Measurements from ENCODE around the gene SH3TC1.

The SH3TC1 gene

DNA sequence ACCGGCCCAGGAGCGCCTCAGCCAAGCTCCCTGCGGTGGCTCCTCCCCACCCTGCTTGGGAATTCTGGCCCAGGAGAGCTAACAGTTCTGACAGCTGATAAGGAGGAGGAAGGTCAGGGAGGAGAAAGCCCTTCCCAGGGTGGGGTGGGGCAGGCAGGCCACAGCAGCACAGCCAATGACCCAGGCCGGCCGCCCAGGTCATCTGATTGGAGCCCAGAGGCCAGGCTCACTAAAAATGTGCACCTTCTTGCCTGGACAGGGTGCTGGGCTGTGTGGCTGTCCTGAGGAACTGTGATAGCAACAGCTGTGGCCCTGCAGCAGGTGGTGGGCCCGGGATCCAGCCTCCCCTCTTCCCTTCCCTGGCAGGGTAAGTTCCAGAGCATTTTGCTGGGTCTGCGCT, 17.2 kb upstream of the SH3TC1 start:
- no peak for DNase-seq

GRCh38 chr4:8182294-8182693, 16.8 kb upstream of the SH3TC1 start:
- no peak for DNase-seq

DNA sequence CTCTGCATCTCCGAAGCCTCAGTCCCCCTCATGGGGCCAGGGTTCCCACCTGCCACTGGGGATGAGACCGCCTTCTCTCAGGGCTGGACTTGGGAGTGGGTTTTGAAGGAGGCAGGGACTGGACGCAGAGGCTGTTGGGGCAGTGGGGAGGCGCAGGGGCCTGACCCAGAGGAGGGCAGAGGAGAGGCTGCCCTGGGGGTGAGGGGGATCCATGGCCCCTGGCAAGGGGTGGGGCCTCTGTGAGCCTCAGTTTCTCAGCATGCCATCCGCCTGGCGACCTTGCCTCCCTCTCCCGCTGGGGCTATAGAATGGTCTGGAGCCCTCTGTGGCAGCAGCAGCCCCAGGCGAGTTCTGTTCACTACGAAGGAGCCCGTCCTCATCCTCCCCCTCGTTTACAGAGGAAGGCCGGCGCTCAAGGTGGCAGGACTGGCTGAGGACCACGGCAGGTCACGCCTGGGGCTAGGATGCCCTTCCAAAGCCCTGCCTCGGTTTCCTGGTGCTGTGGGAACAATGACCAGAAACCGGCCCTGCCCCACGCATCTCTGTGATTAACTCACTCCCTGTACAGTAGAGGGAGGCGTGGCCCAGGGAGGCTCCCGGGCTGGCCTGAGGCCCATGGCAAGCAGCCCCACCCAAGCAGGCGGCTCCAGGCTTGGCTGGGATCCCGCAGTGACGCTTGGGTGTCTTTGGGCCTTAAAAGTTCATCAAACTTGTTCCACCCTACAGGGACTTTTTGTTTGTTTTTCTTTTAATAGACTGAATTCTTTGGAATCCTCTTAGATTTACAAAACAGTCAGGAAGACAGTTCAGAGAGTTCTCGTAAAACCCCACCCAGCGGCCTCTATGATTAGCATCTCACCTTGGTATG, 16.0 kb upstream of the SH3TC1 start:
- peak; percentile 41 for DNase-seq

DNA sequence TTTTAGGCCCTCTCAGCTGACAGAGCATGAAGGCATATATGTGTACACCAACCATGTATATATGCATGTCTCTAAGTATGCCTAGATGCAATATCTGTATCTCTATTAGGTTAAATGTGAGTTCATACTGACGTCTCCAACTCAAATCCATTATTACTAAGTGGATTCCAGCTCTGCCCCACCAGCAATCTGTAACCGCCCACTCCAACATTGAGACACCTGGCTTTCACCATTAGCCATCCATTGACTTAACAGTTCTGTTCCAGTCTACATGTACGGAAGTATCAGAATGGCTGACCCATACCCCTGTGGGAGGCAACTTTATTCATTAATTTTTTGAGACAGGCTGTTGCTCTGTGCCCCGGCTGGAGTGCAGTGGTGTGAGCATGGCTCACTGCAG, 15.0 kb upstream of the SH3TC1 start:
- no peak for DNase-seq

GRCh38 chr4:8185295-8185694, 13.8 kb upstream of the SH3TC1 start:
- DNase-seq = peak; percentile 95

DNA sequence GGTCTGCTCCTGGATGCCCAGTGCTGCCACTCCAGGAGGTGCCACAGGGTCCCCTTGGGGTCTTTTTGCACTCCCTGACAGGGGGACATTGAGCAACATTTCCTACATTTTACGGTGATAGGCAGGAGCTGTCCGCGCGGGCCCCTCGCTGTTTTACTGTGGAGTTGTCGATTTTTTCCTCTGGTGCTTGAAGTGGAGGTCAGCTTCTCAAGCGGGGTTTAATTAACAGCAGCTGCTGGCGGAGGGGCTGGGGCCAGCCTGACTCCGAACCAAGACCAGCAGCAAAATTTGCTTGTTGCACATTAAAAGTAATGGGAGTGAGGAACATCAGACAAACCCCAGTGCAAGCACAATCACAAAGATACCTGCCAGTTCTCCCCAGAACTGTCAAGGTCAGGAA, 13.2 kb upstream of the SH3TC1 start:
- DNase-seq = peak; percentile 37

- DNase-seq = no peak
Observed at GRCh38 chr4:8188085-8188484, 11.0 kb upstream of the SH3TC1 start.

DNA sequence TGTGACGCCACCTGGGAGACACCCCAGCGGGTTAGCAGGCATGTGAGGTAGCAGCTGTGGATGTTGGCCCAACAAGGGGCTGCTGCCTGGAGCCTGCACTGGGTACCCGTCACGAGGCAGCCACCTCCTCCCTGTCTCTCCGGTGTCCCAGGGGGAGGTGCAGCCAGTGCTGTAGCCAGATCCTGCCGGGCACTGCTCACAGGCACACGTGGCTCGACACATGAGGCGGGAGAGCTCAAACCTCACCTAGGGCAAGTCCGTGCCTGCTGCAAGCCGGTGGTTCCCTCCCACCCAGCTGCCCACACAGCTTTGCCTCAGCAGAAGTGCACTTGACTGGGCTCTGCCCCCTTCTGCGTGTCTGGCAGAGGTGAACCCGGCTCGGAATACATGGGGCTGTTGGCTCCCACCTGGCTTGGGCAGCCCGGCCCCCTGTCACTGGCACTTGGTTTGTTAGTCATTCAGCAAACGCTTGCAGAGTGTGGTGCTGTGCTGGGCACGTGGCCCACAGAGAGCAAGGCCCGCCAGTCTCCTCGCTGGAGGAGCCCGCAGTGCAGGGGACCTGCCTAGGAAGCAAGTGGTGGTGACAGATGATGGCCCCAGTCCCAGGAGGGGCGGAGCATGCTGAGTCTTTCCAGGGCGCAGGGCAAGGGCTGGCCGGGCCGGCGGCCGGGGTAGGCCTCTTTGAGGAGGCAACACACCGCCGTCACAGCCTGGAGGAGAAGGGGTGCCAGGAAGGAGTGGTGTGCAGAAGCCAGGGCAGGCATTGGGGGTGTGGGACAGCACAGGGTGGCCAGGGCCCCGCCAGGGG, 10.1 kb upstream of the SH3TC1 start:
- DNase-seq = no peak

DNA sequence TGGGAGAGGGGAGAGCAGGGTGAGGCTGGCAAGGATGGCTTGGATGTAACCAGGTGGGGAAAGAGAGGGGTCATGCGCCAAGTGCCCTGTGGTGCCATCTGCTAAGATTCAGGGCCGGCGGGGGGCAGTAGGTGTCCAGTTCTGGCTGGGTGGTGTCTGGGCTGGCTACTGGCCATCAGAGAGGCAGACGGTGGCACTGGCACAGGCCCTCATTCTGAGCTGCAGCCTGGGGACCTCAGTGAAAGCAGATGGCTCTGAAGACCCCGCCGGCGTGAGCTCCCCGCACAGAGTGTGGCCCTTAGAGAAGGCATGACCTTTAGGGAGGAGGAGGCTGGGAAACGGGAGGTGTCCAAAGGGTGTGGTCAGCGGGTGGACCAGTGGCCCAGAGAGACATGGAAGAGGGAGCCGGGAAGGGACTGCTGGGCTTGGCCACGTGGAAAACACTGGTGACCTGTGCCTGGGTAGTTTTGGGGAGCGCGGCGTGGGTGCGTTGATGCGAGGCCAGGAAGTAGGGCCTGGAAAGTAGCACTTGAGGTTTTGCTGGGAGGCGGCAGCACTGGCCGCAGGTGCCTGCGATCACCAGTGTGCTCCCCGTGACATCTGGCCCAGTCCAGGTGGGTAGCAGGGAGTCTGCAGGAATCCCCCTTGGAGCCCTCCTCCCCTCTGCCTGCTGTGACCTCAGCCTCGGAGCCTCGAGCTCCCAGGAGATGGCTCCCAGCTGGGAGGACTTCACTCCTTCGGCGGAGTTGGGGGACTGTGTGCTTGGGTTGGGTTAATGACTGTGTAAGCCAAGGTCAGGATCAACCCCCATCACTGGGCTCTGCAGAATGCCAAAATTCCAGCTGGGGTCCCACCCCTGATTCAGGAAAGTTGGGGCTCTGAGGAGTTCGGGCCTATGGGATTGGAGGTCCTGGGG, 9.3 kb upstream of the SH3TC1 start:
- DNase-seq = no peak

DNA sequence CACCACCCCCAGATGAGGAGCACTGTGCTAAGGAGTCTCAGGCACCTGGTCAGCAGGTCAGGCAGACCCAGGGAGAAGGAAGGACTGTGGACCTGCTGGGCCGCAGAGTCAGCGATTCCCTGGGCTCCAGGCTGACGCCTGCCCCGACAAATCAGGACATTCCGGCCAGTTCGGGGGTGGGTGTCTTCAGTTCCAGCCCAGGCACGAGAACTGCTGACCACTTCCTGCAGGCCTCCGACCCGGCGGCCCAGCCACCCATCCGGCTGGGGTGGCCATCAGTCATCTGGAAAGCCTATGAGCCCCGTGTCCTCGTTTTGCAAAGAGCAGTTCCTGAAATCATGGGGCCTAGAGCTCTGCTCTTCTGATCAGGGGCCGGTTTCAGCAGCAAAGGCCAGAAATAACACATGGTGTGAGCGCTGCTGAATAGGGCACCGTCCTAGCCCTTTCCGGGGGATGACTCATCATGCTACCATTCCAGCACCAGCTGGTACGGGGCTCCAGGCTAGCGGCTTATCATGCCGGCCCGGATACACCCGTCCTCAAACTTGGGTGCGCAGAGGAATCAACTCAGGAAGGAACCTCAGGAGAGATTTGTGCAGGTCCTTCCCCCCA, 7.8 kb upstream of the SH3TC1 start:
- no peak for DNase-seq

- DNase-seq = peak; percentile 42
Observed at GRCh38 chr4:8192748-8193738, 6.0 kb upstream of the SH3TC1 start.

DNA sequence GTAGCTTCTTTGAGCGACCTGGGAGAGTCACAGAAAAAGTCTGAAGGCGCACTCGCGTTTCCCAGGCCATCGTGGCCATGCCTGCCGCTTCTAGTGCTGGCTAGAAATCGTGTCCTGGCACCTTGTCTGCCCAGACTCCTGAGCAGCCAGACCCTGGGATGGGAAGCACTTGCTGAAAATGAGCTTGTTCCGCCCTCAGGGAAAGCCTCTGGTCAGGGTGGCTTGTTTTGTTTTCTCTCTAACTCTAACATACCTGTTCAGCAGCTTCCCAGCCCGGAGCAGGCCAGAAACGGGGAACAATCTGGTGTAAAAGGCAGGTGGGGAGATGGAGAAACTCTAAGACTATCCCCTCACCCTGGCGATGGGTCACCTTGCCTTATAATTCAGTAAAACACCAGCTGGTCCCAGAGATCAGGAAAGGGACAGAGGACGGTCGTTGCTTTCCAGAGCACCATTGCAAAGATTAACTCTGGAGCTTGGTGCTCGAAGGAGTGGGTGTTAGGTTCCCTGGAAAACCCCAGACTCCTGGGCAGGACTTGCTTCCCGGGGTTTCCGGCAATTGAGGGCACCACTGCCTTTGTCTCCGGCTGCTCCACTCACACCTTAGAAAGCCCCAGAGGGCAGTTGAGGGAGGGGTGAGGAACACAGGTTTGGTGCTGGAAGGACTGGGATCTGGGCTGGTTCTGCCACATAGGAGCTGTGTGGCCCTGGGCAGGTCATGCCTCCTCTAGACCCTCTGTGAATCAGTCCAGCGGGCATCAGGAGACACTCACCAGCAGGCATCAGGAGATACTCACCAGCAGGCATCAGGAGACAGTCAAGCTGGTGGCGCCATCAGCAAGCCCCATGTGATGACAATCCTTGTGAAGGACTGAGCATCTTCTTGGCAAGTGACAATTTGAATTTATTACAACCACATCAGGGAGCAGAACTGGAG, 4.5 kb upstream of the SH3TC1 start:
- DNase-seq = no peak

DNA sequence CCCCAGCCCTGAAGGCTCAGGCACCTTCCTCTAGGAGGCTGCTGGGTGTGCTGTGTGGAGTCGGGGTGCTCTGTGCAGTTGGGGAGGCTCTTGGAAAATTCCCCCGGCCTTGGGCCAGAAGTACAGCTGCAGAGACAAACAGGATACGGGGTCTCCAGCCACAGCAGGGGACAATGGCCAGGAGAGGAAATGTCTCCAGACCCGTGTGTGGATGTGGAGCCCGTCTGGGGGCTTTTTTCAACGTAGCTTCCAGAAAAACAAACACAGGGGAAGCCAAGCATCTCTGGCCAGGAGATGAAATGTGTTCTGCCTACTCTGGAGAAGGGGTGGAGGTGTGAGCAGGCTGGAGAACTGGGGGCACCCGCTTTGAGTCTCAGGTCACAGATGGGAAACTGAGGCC, 3.7 kb upstream of the SH3TC1 start:
- DNase-seq = no peak

- no peak for DNase-seq
Observed at GRCh38 chr4:8195841-8196458, 3.1 kb upstream of the SH3TC1 start.

GRCh38 chr4:8197521-8197920, 1.6 kb upstream of the SH3TC1 start:
- DNase-seq = no peak

DNA sequence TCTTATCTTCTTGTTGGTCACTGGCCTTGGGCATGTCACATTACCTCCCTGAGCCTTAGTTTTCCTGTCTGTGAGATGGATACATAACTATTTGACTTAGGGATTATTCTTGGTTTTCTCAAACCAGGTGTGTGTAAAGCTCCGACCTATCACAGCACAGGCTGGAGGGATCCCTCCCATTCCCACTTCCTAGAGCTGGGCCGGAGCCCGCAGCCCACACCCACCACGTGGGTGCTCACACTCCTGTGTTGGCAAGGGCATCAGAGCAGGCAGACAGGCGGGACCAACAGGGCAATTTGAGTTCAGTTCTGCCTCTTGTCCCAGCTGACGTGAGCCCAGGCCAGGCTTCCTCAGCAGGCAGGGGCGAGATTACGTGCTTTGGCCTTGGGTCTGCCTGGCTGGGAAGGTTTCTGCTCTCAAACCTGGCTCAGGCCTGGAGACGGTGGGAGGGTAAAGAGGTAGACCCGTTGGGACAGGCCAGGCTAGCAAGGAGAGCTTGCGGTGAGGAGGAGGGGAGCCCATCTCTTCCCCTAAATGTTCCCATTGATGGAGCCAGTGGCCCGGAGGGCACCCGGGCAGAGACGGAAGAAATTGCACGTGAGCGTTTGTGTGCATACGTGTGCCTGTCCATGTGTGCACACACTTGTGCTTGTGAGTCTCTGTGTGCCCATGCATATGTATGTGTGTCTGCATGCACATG, 734 bp upstream of the SH3TC1 start:
- no peak for DNase-seq

DNA sequence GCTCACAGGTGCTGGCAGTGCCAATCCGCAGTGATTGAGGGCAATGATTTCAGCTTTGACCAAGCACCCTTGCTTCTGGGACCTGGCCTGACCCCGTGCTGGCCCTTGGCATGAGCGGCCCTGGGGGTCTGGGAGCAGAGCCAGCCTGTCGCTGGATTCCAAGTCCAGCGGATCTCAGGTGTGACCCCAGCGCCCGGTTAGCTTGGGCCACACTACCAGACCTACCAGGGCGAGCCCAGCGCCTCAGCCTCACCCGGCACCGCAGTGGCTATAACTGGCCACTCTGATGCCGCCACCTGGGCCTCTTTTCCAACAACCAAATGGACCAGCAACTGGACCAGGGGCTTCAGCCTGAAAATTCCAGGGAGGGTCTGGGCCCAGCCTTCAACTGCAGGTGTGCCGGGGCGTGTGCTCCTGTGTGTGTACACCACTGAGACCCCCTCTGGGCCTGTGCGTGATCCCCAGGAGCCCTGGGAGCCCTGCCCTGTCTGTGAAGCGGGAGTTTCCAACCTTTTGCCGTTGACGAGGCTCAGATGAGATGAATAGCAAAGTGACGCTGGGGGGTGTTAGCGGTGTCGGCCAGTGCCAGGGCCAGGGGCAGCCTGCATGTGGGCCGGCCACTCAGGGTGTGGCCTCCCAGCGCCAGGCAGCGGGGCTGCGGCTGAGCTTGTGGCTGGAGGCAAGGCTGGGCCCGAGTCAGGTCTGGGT, 658 bp downstream of the SH3TC1 start:
- no peak for DNase-seq

DNA sequence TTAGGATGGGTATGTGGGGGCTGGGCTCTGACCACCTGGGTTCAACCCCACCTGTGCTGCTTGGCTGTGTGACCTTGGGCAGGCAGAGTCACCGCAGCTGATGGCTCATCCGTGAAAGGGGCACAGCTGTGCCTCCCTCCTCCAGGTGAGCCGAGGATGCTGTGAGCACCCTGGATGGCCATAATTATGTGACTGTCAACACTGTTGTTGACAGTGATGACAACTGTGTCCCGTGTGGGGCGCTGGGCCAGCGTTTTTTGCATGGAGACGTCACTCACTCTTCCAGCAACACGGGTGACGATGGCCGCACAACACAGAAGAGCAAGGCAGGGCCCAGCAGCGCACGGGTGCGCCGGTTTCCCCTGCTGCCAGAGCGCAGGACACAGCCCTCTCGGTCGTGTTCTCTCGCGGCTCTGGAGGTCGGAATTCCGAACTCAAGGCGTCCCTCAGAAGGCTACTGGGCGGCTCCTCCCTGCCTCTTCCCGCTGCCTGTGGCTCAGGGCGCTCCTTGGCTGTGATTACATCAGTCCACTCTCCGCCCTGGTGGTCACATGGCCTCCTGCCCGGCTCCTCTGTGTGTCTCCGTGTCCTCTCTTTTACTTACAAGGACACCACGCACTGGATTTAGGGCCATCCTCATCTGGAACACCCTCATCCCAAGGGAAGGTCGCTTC, 1.3 kb downstream of the SH3TC1 start:
- peak; percentile 9 for DNase-seq
